HG02798 (cell line): ENCODE data around the gene EPHA2.
"Not testable (repeated sequence)": the region's sequence is repeated elsewhere in the genome, so short reads cannot be mapped to it uniquely, and the experiment has no call there.

Experiments used
- ATAC-seq: cut with Tn5 transposase; IDR thresholded peaks from one replicate; pipeline ENCODE4 v1.9.1; 2021; ENCODE audit warnings: mild to moderate bottlenecking; ENCODE audit not compliant: unreplicated experiment, poor library complexity

EPHA2 gene

GRCh38 chr1:16155537-16156410 lies at the start of gene EPHA2:
EPHA2 (minus strand) TSS chr1:16156069; CDS start chr1:16155932, 137 bp downstream.
- ATAC-seq = no peak

- no peak for ATAC-seq
These were observed 49.4 kb upstream of the EPHA2 start for GRCh38 chr1:16205334-16205671.

- no peak for ATAC-seq
These were observed 48.9 kb upstream of the EPHA2 start for GRCh38 chr1:16204634-16205333.

- no peak for ATAC-seq
These were observed 48.3 kb upstream of the EPHA2 start for GRCh38 chr1:16204216-16204615.

DNA sequence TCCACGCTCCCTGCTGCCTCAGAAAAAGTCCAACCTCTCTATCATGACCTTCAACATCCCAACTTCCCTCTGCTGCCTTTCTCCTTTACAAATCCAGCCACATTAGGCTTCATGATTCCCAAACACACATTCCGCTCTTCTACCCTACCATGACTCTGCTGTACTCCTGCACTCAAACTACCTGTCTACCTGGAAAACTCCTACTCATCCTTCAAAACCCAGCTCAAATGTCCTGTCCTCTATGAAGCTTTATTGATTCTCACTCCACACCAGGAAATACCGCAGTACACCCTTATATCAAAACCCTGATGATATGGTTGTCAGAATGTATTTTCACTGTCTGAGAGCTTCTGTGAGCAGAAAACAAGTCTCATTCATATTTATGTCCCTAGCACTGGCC lies 47.7 kb upstream of the EPHA2 start:
- ATAC-seq = no peak

GRCh38 chr1:16202281-16203210 lies 46.7 kb upstream of the EPHA2 start:
- no peak for ATAC-seq

- no peak for ATAC-seq
These were observed 43.8 kb upstream of the EPHA2 start for GRCh38 chr1:16199700-16200099.

DNA sequence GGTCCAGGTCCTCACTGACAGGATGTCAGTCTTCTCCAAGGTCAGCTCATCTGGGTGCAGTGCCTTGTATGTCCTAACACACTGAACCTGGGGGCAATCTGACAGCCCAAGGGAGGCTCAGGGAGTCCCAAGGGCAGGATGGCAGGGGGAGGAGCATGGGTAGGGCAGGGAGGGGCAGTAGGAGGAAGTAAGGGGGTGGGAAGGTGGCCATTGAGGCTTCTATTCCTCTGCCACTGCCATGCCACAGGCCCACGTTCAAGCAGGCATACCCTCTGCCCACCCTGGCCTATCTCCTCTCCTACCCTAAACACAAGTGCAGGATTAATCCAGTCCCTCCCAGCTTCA lies 43.3 kb upstream of the EPHA2 start:
- ATAC-seq = no peak

DNA sequence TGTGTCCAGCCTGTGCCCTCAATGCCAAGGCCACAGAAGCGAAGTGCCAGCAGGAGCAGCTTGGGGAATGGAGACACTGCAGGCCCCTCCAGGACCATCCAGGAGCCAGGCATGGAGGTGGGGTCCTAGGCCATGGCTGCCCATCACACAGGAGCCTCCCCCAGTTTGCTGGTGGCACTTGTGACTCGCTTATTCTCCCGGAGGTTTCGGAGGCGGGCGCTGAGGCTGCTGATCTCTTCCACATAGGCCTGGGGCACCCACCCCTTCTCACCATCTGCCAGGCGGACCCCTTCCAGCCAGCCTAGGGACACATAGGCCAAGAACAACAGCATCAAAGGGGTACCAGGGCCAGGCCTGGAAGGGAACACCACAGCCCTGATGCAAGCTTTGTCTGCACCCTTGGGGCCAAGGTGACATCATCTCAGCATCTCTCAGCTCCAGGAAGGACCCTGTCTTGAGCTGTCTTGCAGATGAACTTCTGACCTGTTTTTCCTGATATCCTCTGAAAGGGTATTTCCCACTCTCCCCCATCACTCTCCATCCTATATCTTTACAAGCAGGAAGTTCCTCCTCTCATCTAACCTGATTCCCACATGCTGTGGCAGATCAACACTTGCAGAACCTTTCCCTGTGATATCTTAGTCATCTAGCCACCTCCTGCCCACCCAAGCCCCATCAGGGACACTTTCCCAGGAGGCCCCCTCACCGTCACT lies 42.7 kb upstream of the EPHA2 start:
- ATAC-seq = no peak

DNA sequence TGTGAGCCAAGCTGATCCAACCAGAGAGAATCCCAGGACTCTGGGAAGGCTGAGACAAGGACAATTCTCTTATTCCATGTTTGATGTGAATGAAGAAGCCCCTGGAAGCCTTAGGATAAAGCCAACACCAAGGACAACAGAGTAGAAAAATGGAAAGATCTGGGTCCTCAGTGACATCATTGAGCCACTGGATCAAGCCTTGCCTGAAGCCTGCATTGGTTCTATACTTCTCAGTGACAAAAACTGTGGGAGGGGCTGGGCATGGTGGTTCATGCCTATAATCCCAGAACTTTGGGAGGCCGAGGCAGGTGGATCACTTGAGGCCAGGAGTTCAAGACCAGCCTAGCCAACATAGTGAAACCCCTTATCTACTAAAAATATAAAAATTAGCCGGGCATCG lies 41.0 kb upstream of the EPHA2 start:
- no peak for ATAC-seq

GRCh38 chr1:16196139-16196538 lies 40.3 kb upstream of the EPHA2 start:
- ATAC-seq = not testable (repeated sequence)

DNA sequence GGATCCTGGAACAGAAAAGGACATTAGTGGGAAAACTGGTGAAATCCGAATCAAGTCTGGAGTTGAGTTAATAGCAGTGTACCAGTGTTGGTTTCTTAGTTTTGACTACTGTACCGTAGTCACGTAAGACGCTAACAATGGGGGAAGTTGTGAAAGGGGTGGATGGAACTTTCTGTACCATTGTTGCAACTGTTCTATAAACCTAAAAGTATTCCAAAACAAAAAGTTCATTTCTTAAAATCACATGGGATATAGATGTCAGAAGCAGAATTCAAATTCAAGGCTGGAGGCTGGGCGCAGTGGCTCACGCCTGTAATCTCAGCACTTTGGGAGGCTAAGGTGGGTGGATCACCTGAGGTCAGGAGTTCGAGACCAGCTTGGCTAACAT lies 39.6 kb upstream of the EPHA2 start:
- ATAC-seq = no peak

DNA sequence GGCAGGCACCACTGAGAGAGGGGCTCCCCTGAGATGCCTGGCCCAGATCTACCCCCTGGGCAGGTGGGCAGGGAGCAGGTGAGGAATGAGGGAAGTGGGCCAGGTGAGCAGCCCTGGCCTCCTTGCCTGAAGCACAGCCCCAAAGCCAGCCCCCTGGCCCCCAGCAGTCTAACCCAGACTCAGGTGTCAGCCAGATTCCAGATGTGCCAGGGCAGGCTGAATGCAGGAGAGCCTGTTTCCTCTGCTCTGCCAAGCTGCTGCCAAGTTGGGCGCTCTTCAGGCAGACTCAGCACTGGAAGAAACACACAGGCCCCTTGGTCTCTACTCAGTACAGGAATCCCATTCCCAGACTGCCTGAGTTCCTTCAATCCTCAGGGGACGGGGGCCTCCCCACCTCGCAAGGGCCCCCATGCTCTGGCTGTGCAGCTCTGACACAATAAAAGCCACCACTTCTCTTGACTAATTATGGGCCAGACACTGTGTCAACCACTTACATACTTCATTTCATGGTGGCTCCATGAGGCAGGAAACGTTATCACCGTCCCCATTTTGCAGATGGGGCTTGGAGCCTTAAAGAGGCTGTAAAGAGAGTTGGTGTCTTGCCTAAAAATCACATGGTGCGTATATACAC lies 36.2 kb upstream of the EPHA2 start:
- ATAC-seq = no peak

DNA sequence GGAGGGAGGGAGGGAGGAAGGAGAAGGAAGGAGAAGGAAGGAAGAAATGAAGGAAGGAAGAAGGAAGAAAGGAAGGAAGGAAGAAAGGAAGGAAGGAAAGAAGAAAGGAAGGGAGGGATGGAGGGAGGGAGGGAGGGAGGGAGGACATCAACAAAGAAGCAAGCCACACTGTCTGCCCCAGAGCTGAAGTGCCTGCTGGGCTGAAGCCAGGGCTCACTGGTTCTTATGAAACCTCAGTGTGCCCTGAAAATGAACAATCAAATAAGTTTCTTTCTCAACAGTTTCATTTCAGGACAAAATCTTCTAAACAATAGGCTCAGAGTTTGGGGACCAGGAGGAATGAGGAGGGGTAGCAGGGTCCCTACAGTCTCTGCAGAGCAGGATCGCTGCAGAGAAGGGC lies 35.4 kb upstream of the EPHA2 start:
- ATAC-seq = no peak

- ATAC-seq = no peak
These were observed 34.2 kb upstream of the EPHA2 start for GRCh38 chr1:16189921-16190621.

- ATAC-seq = no peak
These were observed 33.1 kb upstream of the EPHA2 start for GRCh38 chr1:16189003-16189402.

GRCh38 chr1:16187748-16188401 lies 32.0 kb upstream of the EPHA2 start:
- no peak for ATAC-seq

GRCh38 chr1:16186655-16187235 lies 30.9 kb upstream of the EPHA2 start:
- no peak for ATAC-seq
